Adrenal gland (tissue), 5 donors: ENCODE data around the gene PLEKHS1.

ENCODE experiments used
- POLR2A ChIP-seq, 2 donors: fragments of 450-650 bp; IDR thresholded peaks; one replicate each; pipeline ENCODE4 v1.6.1; 2017; ENCODE audit warnings: antibody characterized with exemption in 2 of 2, mild to moderate bottlenecking in 2 of 2, moderate library complexity in 1 of 2
- TF ChIP-seq, protein P1 (sequence below), 6 experiments: fragments of 450-650 bp in 4 of 6; fragments of 200-600 bp in 2 of 6; sonication (generic) in 1 of 6; IDR thresholded peaks; 1 replicate in 5 of 6; 2 replicates in 1 of 6; pipeline versions ENCODE4 v1.5.1 to v1.8.0; 2016 to 2021; ENCODE audit warnings: antibody characterized with exemption in 6 of 6, mild to moderate bottlenecking in 2 of 6, moderate library complexity in 1 of 6
- donor health status: DM: no; HTN: no; CAD: no.

DNA sequence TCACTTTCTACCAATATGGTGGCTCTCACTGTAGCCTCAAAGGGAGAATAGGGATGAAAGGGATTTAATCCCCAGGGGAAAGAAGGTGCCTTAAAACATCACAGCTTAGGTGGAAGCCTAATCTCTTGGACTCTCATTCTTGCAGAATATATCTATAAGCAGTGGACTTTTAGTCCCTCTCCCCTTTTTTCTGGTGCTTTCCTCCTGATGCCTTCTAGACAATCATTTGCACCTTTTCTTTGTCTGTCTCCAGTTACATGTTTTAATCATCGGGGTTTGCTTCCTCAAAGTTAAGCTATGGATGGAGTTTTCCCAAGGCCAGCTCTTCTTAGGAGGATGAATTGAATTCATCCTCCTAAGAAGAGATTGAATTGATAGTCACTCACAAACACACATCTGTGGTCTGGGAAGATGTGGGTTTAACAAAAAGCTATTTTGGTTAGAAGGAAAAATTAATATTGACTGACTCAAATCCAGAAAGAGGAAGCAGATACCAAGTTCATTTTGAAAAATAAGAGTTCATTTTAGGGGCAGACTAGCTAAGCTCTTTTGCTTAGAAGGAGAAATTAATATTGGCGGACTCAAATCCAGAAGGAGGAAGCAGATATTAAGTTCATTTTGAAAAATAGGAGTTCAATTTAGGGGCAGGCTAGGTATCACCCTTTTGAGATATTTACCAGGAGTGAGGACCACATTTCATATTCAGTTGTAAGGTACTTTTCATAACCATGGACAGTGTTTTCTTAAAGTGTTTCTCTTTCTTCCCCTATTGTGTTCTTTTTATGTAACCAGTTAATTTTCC, 35.2 kb upstream of the PLEKHS1 start:
- no peak for TF ChIP-seq POLR2A (IDR thresholded peaks at IDR 0.05)
- TF ChIP-seq, protein P1, sequence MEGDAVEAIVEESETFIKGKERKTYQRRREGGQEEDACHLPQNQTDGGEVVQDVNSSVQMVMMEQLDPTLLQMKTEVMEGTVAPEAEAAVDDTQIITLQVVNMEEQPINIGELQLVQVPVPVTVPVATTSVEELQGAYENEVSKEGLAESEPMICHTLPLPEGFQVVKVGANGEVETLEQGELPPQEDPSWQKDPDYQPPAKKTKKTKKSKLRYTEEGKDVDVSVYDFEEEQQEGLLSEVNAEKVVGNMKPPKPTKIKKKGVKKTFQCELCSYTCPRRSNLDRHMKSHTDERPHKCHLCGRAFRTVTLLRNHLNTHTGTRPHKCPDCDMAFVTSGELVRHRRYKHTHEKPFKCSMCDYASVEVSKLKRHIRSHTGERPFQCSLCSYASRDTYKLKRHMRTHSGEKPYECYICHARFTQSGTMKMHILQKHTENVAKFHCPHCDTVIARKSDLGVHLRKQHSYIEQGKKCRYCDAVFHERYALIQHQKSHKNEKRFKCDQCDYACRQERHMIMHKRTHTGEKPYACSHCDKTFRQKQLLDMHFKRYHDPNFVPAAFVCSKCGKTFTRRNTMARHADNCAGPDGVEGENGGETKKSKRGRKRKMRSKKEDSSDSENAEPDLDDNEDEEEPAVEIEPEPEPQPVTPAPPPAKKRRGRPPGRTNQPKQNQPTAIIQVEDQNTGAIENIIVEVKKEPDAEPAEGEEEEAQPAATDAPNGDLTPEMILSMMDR (IDR thresholded peaks at IDR 0.05) = no peak
